Central memory CD8-positive, alpha-beta T cell (primary cell): ENCODE data around the gene EPC2.
A peak's percentile ranks its signal among the peaks of the same experiment; 100 is the strongest.

Source experiments
- ATAC-seq: fragments of 150-1000 bp; cut with Tn5 transposase; replicated peaks from 2 replicates; pipeline ENCODE4 v1.10.0; 2022; ENCODE audit warnings: mild to moderate bottlenecking, moderate FRiP score, moderate number of reproducible peaks; ENCODE audit not compliant: poor library complexity, severe bottlenecking; ENCODE audit errors: extremely low read depth
- DNase-seq, 2 donors: peaks; one replicate each; pipeline ENCODE4 v3.0.0; 2021; ENCODE audit warnings: low spot score in 2 of 2
- H3K27ac Mint-ChIP-seq: one replicate; pipeline ENCODE4 v1.8.0; 2022; ENCODE audit warnings: low read depth, mild to moderate bottlenecking, moderate library complexity, mixed read lengths
- H3K27me3 Mint-ChIP-seq: one replicate; pipeline ENCODE4 v1.8.0; 2022; ENCODE audit warnings: mixed read lengths
- H3K36me3 Mint-ChIP-seq: one replicate; pipeline ENCODE4 v1.8.0; 2022; ENCODE audit warnings: mild to moderate bottlenecking, moderate library complexity, mixed read lengths; ENCODE audit not compliant: insufficient read depth
- H3K4me1 Mint-ChIP-seq: one replicate; pipeline ENCODE4 v1.8.0; 2022; ENCODE audit warnings: mixed read lengths
- H3K4me3 Mint-ChIP-seq: one replicate; pipeline ENCODE4 v1.8.0; 2022; ENCODE audit warnings: mild to moderate bottlenecking, moderate library complexity, mixed read lengths
- H3K9me3 Mint-ChIP-seq: one replicate; pipeline ENCODE4 v1.8.0; 2022; ENCODE audit warnings: mixed read lengths

EPC2 gene

DNA sequence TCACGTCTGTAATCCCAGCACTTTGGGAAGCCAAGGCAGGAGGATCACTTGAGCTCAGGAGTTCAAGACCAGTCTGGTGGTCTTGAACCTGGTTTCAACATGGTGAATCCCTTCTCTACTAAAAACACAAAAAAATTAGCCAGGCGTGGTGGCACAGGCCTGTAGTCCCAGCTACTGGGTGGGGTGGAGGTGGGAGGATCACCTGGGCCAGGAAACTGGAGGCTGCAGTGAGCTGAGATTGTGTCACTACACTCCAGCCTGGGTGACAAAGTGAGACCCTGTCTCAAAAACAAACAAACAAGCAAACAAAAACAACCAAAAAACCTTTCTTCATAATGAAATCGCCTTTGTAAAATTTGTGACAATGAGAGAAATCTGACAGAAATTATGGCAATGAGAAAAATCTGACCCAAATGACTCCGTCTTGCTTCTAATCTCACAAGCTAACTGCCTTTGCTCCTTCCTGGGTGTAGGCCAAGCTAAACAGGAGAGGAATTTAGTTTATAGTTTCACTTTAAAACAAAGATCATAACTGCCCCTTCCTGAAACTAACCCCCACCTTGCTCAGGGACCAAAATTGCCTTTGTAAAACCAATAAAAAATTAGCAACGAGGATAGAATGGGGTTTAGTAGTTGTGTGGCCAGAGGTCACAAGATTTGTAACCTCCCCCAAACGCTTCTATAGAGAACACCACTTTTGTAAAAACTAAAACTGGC is 169.8 kb downstream of the EPC2 start:
- H3K4me3 Mint-ChIP-seq, result peak overlapping the region; percentile 16
- no peaks in the 10 kb centered on the region for H3K9me3 Mint-ChIP-seq
- peaks cover 19% of the 10 kb centered on the region for H3K4me1 Mint-ChIP-seq
- DNase-seq (no peak), ATAC-seq (no peak)
- no peaks in the 10 kb centered on the region for H3K36me3 Mint-ChIP-seq
- peaks cover 44% of the 10 kb centered on the region for H3K27me3 Mint-ChIP-seq
- H3K27ac Mint-ChIP-seq, result peak overlapping the region; percentile 50

DNA sequence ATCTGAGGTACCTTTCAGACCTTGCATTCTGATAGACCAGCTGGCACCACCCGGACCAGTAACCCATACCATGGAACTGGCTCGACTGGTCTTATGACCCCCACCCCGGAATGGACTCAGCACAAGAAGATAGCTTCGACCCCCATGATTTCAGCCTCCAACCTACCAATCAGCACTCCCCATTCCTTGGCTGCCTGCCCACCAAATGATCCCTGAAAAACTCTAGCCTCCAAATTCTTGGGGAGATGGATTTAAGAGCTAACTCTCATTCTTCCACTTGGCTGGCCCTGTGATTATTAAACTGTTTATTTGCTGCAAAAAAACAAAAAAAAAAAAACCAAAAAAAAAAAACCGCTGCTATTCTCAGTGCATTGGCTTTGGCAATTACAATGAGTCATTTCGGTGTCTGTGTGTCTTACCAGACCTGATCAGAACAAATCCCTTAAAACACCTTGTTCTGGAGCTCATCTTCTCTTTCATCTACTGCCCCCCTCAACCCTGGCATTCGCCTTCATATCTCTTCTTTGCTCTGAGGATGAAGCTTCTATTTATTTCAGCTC is 170.4 kb downstream of the EPC2 start:
- Mint-ChIP-seq H3K27ac (no peak overlapping the region), H3K9me3 (no peaks in the 10 kb centered on the region), H3K27me3 (peaks cover 44% of the 10 kb centered on the region), H3K36me3 (no peaks in the 10 kb centered on the region), H3K4me1 (peaks cover 19% of the 10 kb centered on the region), H3K4me3 (no peak overlapping the region)
- DNase-seq (no peak), ATAC-seq (no peak)

DNA sequence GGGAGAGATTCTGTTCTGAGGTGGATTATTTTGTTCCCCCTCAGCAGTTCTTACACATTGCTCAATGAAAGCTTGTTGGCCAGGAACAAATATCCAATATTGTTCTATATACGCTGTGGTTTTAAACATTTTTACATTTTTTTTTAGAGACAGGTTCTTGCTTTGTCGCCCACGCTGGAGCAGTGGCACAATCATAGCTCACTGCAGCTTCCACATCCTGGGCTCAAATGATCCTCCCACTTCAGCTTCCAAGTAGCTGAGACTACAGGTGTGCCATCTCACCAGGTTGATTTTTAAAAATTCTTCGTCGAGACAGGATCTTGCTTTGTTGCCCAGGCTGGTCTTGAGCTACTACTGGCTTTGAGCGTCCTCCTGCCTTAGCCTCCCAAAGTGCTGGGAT is 171.6 kb downstream of the EPC2 start:
- Mint-ChIP-seq H3K4me3 (no peak overlapping the region), H3K4me1 (peaks cover 19% of the 10 kb centered on the region), H3K27ac (no peak overlapping the region)

GRCh38 chr2:148817210-148817708 is 172.7 kb downstream of the EPC2 start:
- H3K4me3 Mint-ChIP-seq, result no peak overlapping the region

More for the DNA sequence above, 171.6 kb downstream of the EPC2 start:
- H3K36me3 Mint-ChIP-seq, result no peaks in the 10 kb centered on the region
- H3K9me3 Mint-ChIP-seq, result no peaks in the 10 kb centered on the region
- peaks cover 44% of the 10 kb centered on the region for H3K27me3 Mint-ChIP-seq
- ATAC-seq (no peak), DNase-seq (no peak)

DNA sequence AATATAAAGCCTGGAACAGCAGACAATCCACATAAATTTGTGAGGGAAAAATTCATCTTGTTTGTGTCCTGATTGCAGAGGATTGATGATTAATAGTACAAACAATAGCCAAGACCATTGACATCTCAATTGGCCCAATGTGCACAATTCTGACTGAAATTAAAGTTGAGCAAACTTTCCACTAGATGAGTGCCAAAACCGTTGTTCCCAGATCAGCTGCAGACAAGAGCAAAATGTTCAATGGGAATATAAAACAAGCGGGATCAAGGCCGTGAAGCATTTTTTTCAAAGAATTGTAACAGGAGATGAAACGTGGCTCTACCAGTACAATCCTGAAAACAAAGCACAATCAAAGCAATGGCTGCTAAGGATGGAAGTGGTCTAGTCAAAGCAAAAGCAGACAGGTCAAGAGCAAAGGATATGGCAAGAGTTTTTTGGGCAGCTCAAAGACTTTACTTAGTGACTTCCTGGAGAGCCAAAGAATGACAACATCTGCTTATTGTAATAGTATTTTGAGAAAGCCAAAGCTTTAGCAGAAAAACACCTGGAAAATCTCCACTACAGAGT is 174.6 kb downstream of the EPC2 start:
- H3K27me3 Mint-ChIP-seq, result peaks cover 44% of the 10 kb centered on the region
- H3K36me3 Mint-ChIP-seq, result no peaks in the 10 kb centered on the region
- H3K9me3 Mint-ChIP-seq, result no peaks in the 10 kb centered on the region
- DNase-seq, result no peak
- ATAC-seq, result no peak
- H3K4me3 Mint-ChIP-seq, result no peak overlapping the region
- no peak overlapping the region for H3K27ac Mint-ChIP-seq
- H3K4me1 Mint-ChIP-seq, result peaks cover 11% of the 10 kb centered on the region

More at GRCh38 chr2:148817210-148817708, 172.7 kb downstream of the EPC2 start:
- DNase-seq (no peak), ATAC-seq (no peak)
- Mint-ChIP-seq H3K4me1 (peaks cover 19% of the 10 kb centered on the region), H3K36me3 (no peaks in the 10 kb centered on the region), H3K27ac (no peak overlapping the region), H3K9me3 (no peaks in the 10 kb centered on the region), H3K27me3 (peaks cover 44% of the 10 kb centered on the region)

DNA sequence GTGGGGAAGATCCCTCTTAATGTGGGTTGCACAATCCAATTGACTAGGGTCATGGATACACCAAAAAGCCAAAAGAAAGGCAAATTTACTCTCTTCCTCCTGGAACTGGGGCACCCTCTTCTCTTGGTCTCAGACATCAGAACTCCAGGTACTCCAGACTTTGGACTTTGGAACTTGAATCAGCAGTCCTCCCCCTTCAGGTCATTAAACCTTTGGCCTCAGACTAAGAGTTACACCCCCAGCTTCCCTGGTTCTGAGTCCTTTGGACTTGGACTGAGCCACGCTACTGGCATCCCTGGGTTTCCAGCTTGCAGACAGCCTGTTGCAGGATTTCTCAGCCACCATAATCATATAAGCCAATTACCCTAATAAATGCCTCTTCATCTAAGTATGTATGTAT is 179.6 kb downstream of the EPC2 start:
- Mint-ChIP-seq H3K36me3 (no peaks in the 10 kb centered on the region), H3K9me3 (no peaks in the 10 kb centered on the region), H3K4me1 (no peaks in the 10 kb centered on the region), H3K27ac (no peak overlapping the region), H3K27me3 (peaks cover 4% of the 10 kb centered on the region), H3K4me3 (no peak overlapping the region)
- ATAC-seq (no peak), DNase-seq (no peak)

DNA sequence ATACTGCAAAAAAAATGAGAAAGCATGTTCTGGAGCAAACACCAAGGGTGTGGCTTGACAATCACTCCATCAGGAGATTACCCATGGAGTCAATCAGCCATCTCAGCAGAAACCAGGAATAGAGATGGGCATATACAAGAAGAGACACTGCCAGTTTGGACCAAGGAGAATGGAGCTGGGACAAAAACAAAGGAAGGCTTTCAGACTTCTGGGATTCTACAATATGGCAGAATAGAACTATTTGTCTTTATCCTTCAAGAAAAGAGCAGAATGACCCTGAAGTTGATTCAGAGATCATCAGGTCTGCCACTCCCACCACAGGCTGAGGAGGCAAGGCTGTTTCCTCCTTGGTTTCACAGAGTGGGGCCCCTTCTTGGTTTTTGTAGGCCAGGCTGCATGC is 182.2 kb downstream of the EPC2 start:
- Mint-ChIP-seq H3K4me1 (no peaks in the 10 kb centered on the region), H3K9me3 (no peaks in the 10 kb centered on the region), H3K27ac (no peak overlapping the region), H3K36me3 (no peaks in the 10 kb centered on the region), H3K27me3 (peaks cover 16% of the 10 kb centered on the region), H3K4me3 (no peak overlapping the region)
- ATAC-seq, result no peak
- DNase-seq, result no peak

DNA sequence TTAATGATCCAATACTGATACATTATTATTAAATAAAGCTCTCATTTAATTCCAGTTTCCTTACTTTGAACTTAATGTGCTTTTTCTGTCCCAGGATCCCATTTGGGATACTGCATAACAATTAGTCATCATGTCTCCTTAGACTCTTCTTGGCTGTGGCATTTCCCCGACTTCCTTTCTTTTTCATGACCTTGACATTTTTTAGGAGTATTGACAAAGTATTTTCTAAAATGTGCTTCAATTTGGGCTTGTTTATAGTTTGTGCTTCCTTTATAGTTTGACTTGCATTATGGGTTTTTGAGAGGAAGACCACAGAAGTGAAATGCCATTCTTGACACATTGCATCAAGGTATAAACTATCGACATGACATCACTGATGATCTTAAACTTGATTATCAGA is 184.4 kb downstream of the EPC2 start:
- Mint-ChIP-seq H3K4me3 (no peak overlapping the region), H3K9me3 (no peaks in the 10 kb centered on the region)
- no peak for ATAC-seq

DNA sequence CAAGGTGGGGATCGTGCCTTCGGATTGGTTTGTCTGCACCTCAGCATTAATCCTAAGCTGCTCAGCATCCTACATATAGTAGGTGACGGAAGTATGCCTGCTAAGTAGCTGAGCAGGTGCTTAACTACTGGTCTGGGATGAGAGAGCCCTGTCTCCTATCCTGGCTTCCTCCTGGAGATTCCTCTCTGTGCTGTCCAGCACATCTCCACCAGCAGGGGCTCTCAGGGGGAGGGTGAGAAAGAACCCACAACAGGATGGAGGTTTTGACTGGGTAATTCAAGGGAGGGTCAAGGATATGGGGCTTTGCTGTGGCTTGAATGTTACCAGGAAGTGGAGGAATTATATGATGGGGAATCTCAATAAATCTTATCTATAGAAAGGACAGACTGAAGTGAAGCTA is 185.1 kb downstream of the EPC2 start:
- H3K4me3 Mint-ChIP-seq, result no peak overlapping the region
- H3K9me3 Mint-ChIP-seq, result no peaks in the 10 kb centered on the region
- ATAC-seq (no peak), DNase-seq (no peak)
- no peaks in the 10 kb centered on the region for H3K36me3 Mint-ChIP-seq
- peaks cover 16% of the 10 kb centered on the region for H3K27me3 Mint-ChIP-seq
- no peak overlapping the region for H3K27ac Mint-ChIP-seq
- H3K4me1 Mint-ChIP-seq, result no peaks in the 10 kb centered on the region

More for the DNA sequence above, 184.4 kb downstream of the EPC2 start:
- no peak for DNase-seq
- peaks cover 16% of the 10 kb centered on the region for H3K27me3 Mint-ChIP-seq
- H3K4me1 Mint-ChIP-seq, result no peaks in the 10 kb centered on the region
- no peak overlapping the region for H3K27ac Mint-ChIP-seq
- no peaks in the 10 kb centered on the region for H3K36me3 Mint-ChIP-seq

DNA sequence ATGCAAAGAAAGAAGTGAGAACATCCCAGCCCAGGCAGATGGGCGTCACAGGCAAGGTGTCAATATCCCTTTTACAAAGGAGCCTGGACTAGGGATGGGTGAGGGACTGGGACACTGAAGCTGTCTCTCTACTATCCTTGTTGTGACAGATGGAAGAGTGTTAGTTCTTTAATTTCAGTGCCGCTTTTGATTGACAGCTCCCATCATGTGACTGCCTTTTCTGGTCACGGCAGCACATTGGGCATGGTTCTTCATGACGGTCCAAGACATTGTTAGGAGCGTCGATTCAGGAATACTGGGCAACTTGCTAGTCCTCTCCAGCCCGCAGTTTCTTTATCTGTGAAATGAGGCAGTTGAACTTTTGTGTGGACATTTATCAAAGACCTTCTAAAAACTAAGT is 188.1 kb downstream of the EPC2 start:
- H3K9me3 Mint-ChIP-seq, result no peaks in the 10 kb centered on the region
- no peaks in the 10 kb centered on the region for H3K4me1 Mint-ChIP-seq
- H3K27me3 Mint-ChIP-seq, result peaks cover 43% of the 10 kb centered on the region
- no peak overlapping the region for H3K4me3 Mint-ChIP-seq
- DNase-seq (no peak), ATAC-seq (no peak)
- H3K27ac Mint-ChIP-seq, result no peak overlapping the region
- H3K36me3 Mint-ChIP-seq, result no peaks in the 10 kb centered on the region
